ENCODE measurements around the gene UNC5C. TPM values are rescaled to one million over a fixed set of nuclear protein-coding genes. Genes with fewer than 3 reads are reported as not detected.

UNC5C gene
- total and polyA plus RNA-seq, 4 donors: 0.27 to 1.2 (median 0.78) TPM

- 88% methylated on average over 4 of the region's 4 CpGs for WGBS
- Histone ChIP-seq H3K27ac (ENCODE audit: low read depth in 1 of 2, low read length in 2 of 2) (no peak overlapping the region), H3K9me3 (ENCODE audit: control insufficient read depth in 4 of 4, low read length in 3 of 4) (no peaks in the 10 kb centered on the region), H3K9ac (ENCODE audit: low read depth in 1 of 2, low read length in 2 of 2) (no peak overlapping the region), H3K36me3 (ENCODE audit: control insufficient read depth in 4 of 4, insufficient read depth in 3 of 4, low read depth in 1 of 4, low read length in 3 of 4) (no peaks in the 10 kb centered on the region), H3K27me3 (ENCODE audit: control insufficient read depth in 4 of 4, insufficient read depth in 4 of 4, low read length in 3 of 4) (no peaks in the 10 kb centered on the region), H3K4me3 (ENCODE audit: low read depth in 1 of 3, low read length in 3 of 3) (no peak overlapping the region), H3K4me1 (ENCODE audit: control insufficient read depth in 4 of 4, insufficient read depth in 4 of 4, low read length in 3 of 4) (no peaks in the 10 kb centered on the region)
- no peak for TF ChIP-seq NR2F2 (IDR thresholded peaks at IDR 0.05)
- TF ChIP-seq MAX (IDR thresholded peaks at IDR 0.05): no peak
- TF ChIP-seq TAF1 (conservative IDR thresholded peaks at IDR 0.05): no peak
- TF ChIP-seq RXRA (IDR thresholded peaks at IDR 0.05): no peak
- TF ChIP-seq JUND (IDR thresholded peaks at IDR 0.05): no peak
- TF ChIP-seq ATF3 (IDR thresholded peaks at IDR 0.05): no peak
- no peak for DNase-seq (ENCODE audit: low spot score)
These were observed 102.6 kb downstream of the UNC5C start for GRCh38 chr4:95446173-95446572.

- 49% methylated on average over 5 of the region's 5 CpGs for WGBS
- H3K4me1 ChIP-seq (ENCODE audit: control insufficient read depth in 4 of 4, insufficient read depth in 4 of 4, low read length in 3 of 4): no peaks in the 10 kb centered on the region
These were observed 103.5 kb downstream of the UNC5C start for GRCh38 chr4:95445251-95445650.

GRCh38 chr4:95444812-95445211 lies 104.0 kb downstream of the UNC5C start:
- Histone ChIP-seq H3K4me1 (ENCODE audit: control insufficient read depth in 4 of 4, insufficient read depth in 4 of 4, low read length in 3 of 4) (no peaks in the 10 kb centered on the region), H3K9me3 (ENCODE audit: control insufficient read depth in 4 of 4, low read length in 3 of 4) (no peaks in the 10 kb centered on the region), H3K27me3 (ENCODE audit: control insufficient read depth in 4 of 4, insufficient read depth in 4 of 4, low read length in 3 of 4) (peaks cover 0 to 3% (median 0%) of the 10 kb centered on the region in 4 donors), H3K27ac (ENCODE audit: low read depth in 1 of 2, low read length in 2 of 2) (no peak overlapping the region), H3K9ac (ENCODE audit: low read depth in 1 of 2, low read length in 2 of 2) (no peak overlapping the region), H3K4me3 (ENCODE audit: low read depth in 1 of 3, low read length in 3 of 3) (no peak overlapping the region), H3K36me3 (ENCODE audit: control insufficient read depth in 4 of 4, insufficient read depth in 3 of 4, low read depth in 1 of 4, low read length in 3 of 4) (no peaks in the 10 kb centered on the region)
- 92% methylated on average over 5 of the region's 5 CpGs for WGBS
- DNase-seq (ENCODE audit: low spot score): no peak
- TF ChIP-seq YY1 (IDR thresholded peaks at IDR 0.05): no peak
- TF ChIP-seq MAX (IDR thresholded peaks at IDR 0.05): no peak
- no peak for TF ChIP-seq HNF4A (conservative IDR thresholded peaks at IDR 0.05)
- TF ChIP-seq RXRA (IDR thresholded peaks at IDR 0.05): no peak
- no peak for TF ChIP-seq HNF4G (IDR thresholded peaks at IDR 0.05)
- TF ChIP-seq TAF1 (conservative IDR thresholded peaks at IDR 0.05): no peak
- TF ChIP-seq EGR1 (IDR thresholded peaks at IDR 0.05; ENCODE audit: low read depth in 2 of 2): no peak
- TF ChIP-seq CTCF (IDR thresholded peaks at IDR 0.05; ENCODE audit: low read depth, low read length, missing input control): no peak

More at GRCh38 chr4:95445251-95445650, 103.5 kb downstream of the UNC5C start:
- TF ChIP-seq JUND (IDR thresholded peaks at IDR 0.05) (no peak), HNF4G (IDR thresholded peaks at IDR 0.05) (no peak), RAD21 (IDR thresholded peaks at IDR 0.05) (no peak), HNF4A (conservative IDR thresholded peaks at IDR 0.05) (no peak), TAF1 (conservative IDR thresholded peaks at IDR 0.05) (no peak), YY1 (IDR thresholded peaks at IDR 0.05) (no peak), ZBTB33 (IDR thresholded peaks at IDR 0.05) (no peak), RXRA (IDR thresholded peaks at IDR 0.05) (no peak), NR2F2 (IDR thresholded peaks at IDR 0.05) (no peak), SP1 (IDR thresholded peaks at IDR 0.05) (no peak)
- H3K27ac ChIP-seq (ENCODE audit: low read depth in 1 of 2, low read length in 2 of 2): no peak overlapping the region
- H3K27me3 ChIP-seq (ENCODE audit: control insufficient read depth in 4 of 4, insufficient read depth in 4 of 4, low read length in 3 of 4): no peaks in the 10 kb centered on the region
- no peak overlapping the region for H3K9ac ChIP-seq (ENCODE audit: low read depth in 1 of 2, low read length in 2 of 2)
- H3K4me3 ChIP-seq (ENCODE audit: low read depth in 1 of 3, low read length in 3 of 3): no peak overlapping the region
- no peak for DNase-seq (ENCODE audit: low spot score)
- no peaks in the 10 kb centered on the region for H3K36me3 ChIP-seq (ENCODE audit: control insufficient read depth in 4 of 4, insufficient read depth in 3 of 4, low read depth in 1 of 4, low read length in 3 of 4)
- H3K9me3 ChIP-seq (ENCODE audit: control insufficient read depth in 4 of 4, low read length in 3 of 4): no peaks in the 10 kb centered on the region
